H9 (cell line): Measurements from ENCODE around the gene ATP1B2. TPM values are rescaled to one million over a fixed set of nuclear protein-coding genes. Genes with fewer than 3 reads are reported as not detected.
A peak's percentile ranks its signal among the peaks of the same experiment; 100 is the strongest.

ENCODE experiments used
- DNase-seq: peaks from one replicate; pipeline ENCODE4 v3.0.0-alpha.2; 2017
- H2AFZ ChIP-seq: one replicate; pipeline ENCODE4 v1.6.1; 2013; ENCODE audit warnings: mild to moderate bottlenecking, low read length, control low read depth, moderate library complexity
- H2AK5ac ChIP-seq: 2 replicates; pipeline ENCODE4 v1.6.1; 2013; ENCODE audit warnings: low read length, control low read depth, mixed read lengths; ENCODE audit not compliant: insufficient read length
- H2BK120ac ChIP-seq: one replicate; pipeline ENCODE4 v1.6.1; 2013; ENCODE audit warnings: low read depth, mild to moderate bottlenecking, low read length, control low read depth, inconsistent platforms; ENCODE audit not compliant: poor library complexity, severe bottlenecking
- H2BK12ac ChIP-seq: 2 replicates; pipeline ENCODE4 v1.6.1; 2013; ENCODE audit warnings: low read length, control low read depth, mixed read lengths, low read depth; ENCODE audit not compliant: insufficient read length
- H2BK15ac ChIP-seq: 2 replicates; pipeline ENCODE4 v1.6.1; 2013; ENCODE audit warnings: low read depth, low read length, control low read depth
- H2BK20ac ChIP-seq: one replicate; pipeline ENCODE4 v1.6.1; 2013; ENCODE audit warnings: low read depth, mild to moderate bottlenecking, low read length, control low read depth, inconsistent platforms; ENCODE audit not compliant: poor library complexity, severe bottlenecking
- H2BK5ac ChIP-seq: 2 replicates; pipeline ENCODE4 v1.6.1; 2013; ENCODE audit warnings: low read length, control low read depth, mixed read lengths; ENCODE audit not compliant: insufficient read length
- H3K14ac ChIP-seq: 2 replicates; pipeline ENCODE4 v1.6.1; 2013; ENCODE audit warnings: low read length, control low read depth; ENCODE audit not compliant: insufficient read depth
- H3K18ac ChIP-seq: 2 replicates; pipeline ENCODE4 v1.6.1; 2013; ENCODE audit warnings: low read depth, mild to moderate bottlenecking, mixed read lengths, low read length, control low read depth; ENCODE audit not compliant: insufficient read length
- H3K23ac ChIP-seq: 2 replicates; pipeline ENCODE4 v1.6.1; 2013; ENCODE audit warnings: low read length, control low read depth, mixed read lengths, low read depth; ENCODE audit not compliant: insufficient read length
- H3K23me2 ChIP-seq: 2 replicates; pipeline ENCODE4 v1.6.1; 2013; ENCODE audit warnings: low read depth, mild to moderate bottlenecking, mixed read lengths, low read length, control low read depth; ENCODE audit not compliant: insufficient read length, poor library complexity, severe bottlenecking
- H3K27ac ChIP-seq: 2 replicates; pipeline ENCODE4 v1.5.1; 2013; ENCODE audit warnings: low read length, control low read depth, mixed read lengths, low read depth; ENCODE audit not compliant: insufficient read length
- H3K27me3 ChIP-seq: 2 replicates; pipeline ENCODE4 v1.6.1; 2013; ENCODE audit warnings: low read length, control low read depth, inconsistent platforms; ENCODE audit not compliant: insufficient read depth
- H3K4ac ChIP-seq: 2 replicates; pipeline ENCODE4 v1.6.1; 2013; ENCODE audit warnings: low read depth, mild to moderate bottlenecking, control low read depth, inconsistent platforms, low read length, moderate library complexity
- H3K4me1 ChIP-seq: 2 replicates; pipeline ENCODE4 v1.6.1; 2013; ENCODE audit warnings: low read length, control low read depth, inconsistent platforms; ENCODE audit not compliant: insufficient read depth
- H3K4me2 ChIP-seq: 2 replicates; pipeline ENCODE4 v1.6.1; 2013; ENCODE audit warnings: low read length, control low read depth, mixed read lengths; ENCODE audit not compliant: insufficient read length, insufficient read depth
- H3K56ac ChIP-seq: 2 replicates; pipeline ENCODE4 v1.6.1; 2013; ENCODE audit warnings: low read depth, mild to moderate bottlenecking, mixed read lengths, low read length, control low read depth; ENCODE audit not compliant: insufficient read length
- H3K79me1 ChIP-seq: 2 replicates; pipeline ENCODE4 v1.6.1; 2013; ENCODE audit warnings: low read depth, mild to moderate bottlenecking, moderate library complexity, low read length, control low read depth, inconsistent platforms; ENCODE audit not compliant: insufficient read depth, poor library complexity, severe bottlenecking
- H3K79me2 ChIP-seq: 2 replicates; pipeline ENCODE4 v1.6.1; 2013; ENCODE audit warnings: low read length, control low read depth, inconsistent platforms; ENCODE audit not compliant: insufficient read depth
- H3K9ac ChIP-seq: 2 replicates; pipeline ENCODE4 v1.6.1; 2013; ENCODE audit warnings: low read length, control low read depth, mixed read lengths; ENCODE audit not compliant: insufficient read length; ENCODE audit errors: extremely low read depth
- H3K9me3 ChIP-seq: one replicate; pipeline ENCODE4 v1.6.1; 2013; ENCODE audit warnings: low read depth, low read length, inconsistent platforms; ENCODE audit not compliant: control insufficient read depth
- H3T11ph ChIP-seq: one replicate; pipeline ENCODE4 v1.6.1; 2013; ENCODE audit warnings: mild to moderate bottlenecking, low read length, control low read depth, inconsistent platforms
- H4K20me1 ChIP-seq: one replicate; pipeline ENCODE4 v1.6.1; 2013; ENCODE audit not compliant: control insufficient read depth, insufficient read length, insufficient read depth
- H4K5ac ChIP-seq: 2 replicates; pipeline ENCODE4 v1.6.1; 2013; ENCODE audit warnings: low read depth, mild to moderate bottlenecking, mixed read lengths, low read length, control low read depth; ENCODE audit not compliant: insufficient read length
- H4K8ac ChIP-seq: replicated peaks from 2 replicates; pipeline ENCODE4 v1.6.1; 2013; ENCODE audit warnings: low read length, control low read depth, mixed read lengths, low read depth; ENCODE audit not compliant: insufficient read length
- H4K91ac ChIP-seq: 2 replicates; pipeline ENCODE4 v1.6.1; 2013; ENCODE audit warnings: low read depth, mild to moderate bottlenecking, moderate library complexity, mixed read lengths, low read length, control low read depth; ENCODE audit not compliant: insufficient read length
- H3K27ac Mint-ChIP-seq, 3 experiments: 2 replicates in 2 of 3; 3 replicates in 1 of 3; pipeline ENCODE4 v1.8.0; 2020 to 2021; ENCODE audit warnings: mixed read lengths in 3 of 3, mild to moderate bottlenecking in 1 of 3, moderate library complexity in 1 of 3
- H3K27me3 Mint-ChIP-seq: 2 replicates; pipeline ENCODE4 v1.8.0; 2021; ENCODE audit warnings: low read depth, mild to moderate bottlenecking, moderate library complexity, mixed read lengths
- H3K36me3 Mint-ChIP-seq, 3 experiments: 2 replicates in 2 of 3; 3 replicates in 1 of 3; pipeline ENCODE4 v1.8.0; 2020 to 2021; ENCODE audit warnings: low read depth in 3 of 3, mixed read lengths in 3 of 3; ENCODE audit not compliant: insufficient read depth in 1 of 3
- H3K4me1 Mint-ChIP-seq, 2 experiments: 2 replicates each; pipeline ENCODE4 v1.8.0; 2020; ENCODE audit warnings: mixed read lengths in 2 of 2
- H3K4me3 Mint-ChIP-seq, 2 experiments: 2 replicates in 1 of 2; 3 replicates in 1 of 2; pipeline ENCODE4 v1.8.0; 2020 to 2021; ENCODE audit warnings: mild to moderate bottlenecking in 2 of 2, mixed read lengths in 2 of 2, moderate library complexity in 1 of 2
- H3K9me3 Mint-ChIP-seq, 2 experiments: 2 replicates in 1 of 2; 3 replicates in 1 of 2; pipeline ENCODE4 v1.8.0; 2020; ENCODE audit warnings: mild to moderate bottlenecking in 2 of 2, mixed read lengths in 2 of 2, moderate library complexity in 1 of 2
- WGBS: extraction: QIAGEN DNeasy Blood & Tissue Kit; methylation state at CpG from one replicate; pipeline ENCODE4 v1.1.7; 2013; ENCODE audit warnings: missing lambda C conversion rate, low lambda C conversion rate, mixed read lengths; ENCODE audit not compliant: insufficient read length; ENCODE audit errors: extremely low coverage; 5-methylcytosine and 5-hydroxymethylcytosine counted together
- total RNA-seq: library from RNA; stranded (reverse); gene quantifications from 2 replicates; pipeline ENCODE4 v1.2.1, GENCODE V29; 2021
- TF ChIP-seq, protein P1 (sequence below): fragments of 200-600 bp; sonication (generic); conservative IDR thresholded peaks from 3 replicates; pipeline ENCODE4 v1.8.0; 2021; ENCODE audit warnings: antibody characterized with exemption, mild to moderate bottlenecking

Gene ATP1B2
- total RNA-seq, 1 experiment from 2014 or later = 16.2 TPM

GRCh38 chr17:7606280-7606679, 44.4 kb upstream of the ATP1B2 start:
- no peaks in the 10 kb centered on the region for H3K9me3 Mint-ChIP-seq
- H3K14ac ChIP-seq = no peak overlapping the region

More at GRCh38 chr17:7606280-7606679, 44.4 kb upstream of the ATP1B2 start:
- no peaks in the 10 kb centered on the region for H3K27me3 ChIP-seq
- DNase-seq = no peak
- H3K4me1 Mint-ChIP-seq = 0 out of 4 replicates have a peak, but pooled peaks cover 0 to 2% of the 10 kb centered on the region in 2 experiments
- no peaks in the 10 kb centered on the region for H3K79me2 ChIP-seq
- TF ChIP-seq, protein P1, sequence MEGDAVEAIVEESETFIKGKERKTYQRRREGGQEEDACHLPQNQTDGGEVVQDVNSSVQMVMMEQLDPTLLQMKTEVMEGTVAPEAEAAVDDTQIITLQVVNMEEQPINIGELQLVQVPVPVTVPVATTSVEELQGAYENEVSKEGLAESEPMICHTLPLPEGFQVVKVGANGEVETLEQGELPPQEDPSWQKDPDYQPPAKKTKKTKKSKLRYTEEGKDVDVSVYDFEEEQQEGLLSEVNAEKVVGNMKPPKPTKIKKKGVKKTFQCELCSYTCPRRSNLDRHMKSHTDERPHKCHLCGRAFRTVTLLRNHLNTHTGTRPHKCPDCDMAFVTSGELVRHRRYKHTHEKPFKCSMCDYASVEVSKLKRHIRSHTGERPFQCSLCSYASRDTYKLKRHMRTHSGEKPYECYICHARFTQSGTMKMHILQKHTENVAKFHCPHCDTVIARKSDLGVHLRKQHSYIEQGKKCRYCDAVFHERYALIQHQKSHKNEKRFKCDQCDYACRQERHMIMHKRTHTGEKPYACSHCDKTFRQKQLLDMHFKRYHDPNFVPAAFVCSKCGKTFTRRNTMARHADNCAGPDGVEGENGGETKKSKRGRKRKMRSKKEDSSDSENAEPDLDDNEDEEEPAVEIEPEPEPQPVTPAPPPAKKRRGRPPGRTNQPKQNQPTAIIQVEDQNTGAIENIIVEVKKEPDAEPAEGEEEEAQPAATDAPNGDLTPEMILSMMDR = no peak
- H4K20me1 ChIP-seq = no peaks in the 10 kb centered on the region
- H3K4me3 Mint-ChIP-seq = no peak overlapping the region
- no peak overlapping the region for H2AFZ ChIP-seq
- H2BK12ac ChIP-seq = no peak overlapping the region
- H2BK120ac ChIP-seq = no peak overlapping the region
- no peaks in the 10 kb centered on the region for H3K27me3 Mint-ChIP-seq
- H3K4me1 ChIP-seq = no peaks in the 10 kb centered on the region
- H3K18ac ChIP-seq = no peak overlapping the region
- no peak overlapping the region for H4K5ac ChIP-seq
- WGBS = no CpG with 5 or more reads among the region's 4 CpGs
- no peak overlapping the region for H4K91ac ChIP-seq
- H2BK5ac ChIP-seq = no peak overlapping the region
- no peaks in the 10 kb centered on the region for H3K9me3 ChIP-seq
- no peak overlapping the region for H3K56ac ChIP-seq
- no peak overlapping the region for H4K8ac ChIP-seq
- no peak overlapping the region for H2AK5ac ChIP-seq
- H3K4me2 ChIP-seq = no peak overlapping the region
- no peak overlapping the region for H3K23ac ChIP-seq
- H3K27ac Mint-ChIP-seq = peak overlapping the region in 1 of 3 experiments; percentile 10; a peak in 1 of 7 replicates
- peaks cover 35 to 56% (median 53%) of the 10 kb centered on the region in 3 experiments for H3K36me3 Mint-ChIP-seq
- no peak overlapping the region for H2BK20ac ChIP-seq
- H3K23me2 ChIP-seq = no peaks in the 10 kb centered on the region
- no peak overlapping the region for H2BK15ac ChIP-seq
- no peaks in the 10 kb centered on the region for H3K79me1 ChIP-seq
- no peak overlapping the region for H3K9ac ChIP-seq
- H3T11ph ChIP-seq = no peak overlapping the region
- H3K27ac ChIP-seq = no peak overlapping the region
- no peak overlapping the region for H3K4ac ChIP-seq
